HG02571 (cell line): ENCODE data around the gene USH1G.
"Not testable (repeated sequence)": the region's sequence is repeated elsewhere in the genome, so short reads cannot be mapped to it uniquely, and the experiment has no call there.

Experiments used
- ATAC-seq: cut with Tn5 transposase; IDR thresholded peaks from one replicate; pipeline ENCODE4 v1.9.1; 2021; ENCODE audit warnings: mild to moderate bottlenecking, moderate library complexity; ENCODE audit not compliant: unreplicated experiment

The USH1G gene

DNA sequence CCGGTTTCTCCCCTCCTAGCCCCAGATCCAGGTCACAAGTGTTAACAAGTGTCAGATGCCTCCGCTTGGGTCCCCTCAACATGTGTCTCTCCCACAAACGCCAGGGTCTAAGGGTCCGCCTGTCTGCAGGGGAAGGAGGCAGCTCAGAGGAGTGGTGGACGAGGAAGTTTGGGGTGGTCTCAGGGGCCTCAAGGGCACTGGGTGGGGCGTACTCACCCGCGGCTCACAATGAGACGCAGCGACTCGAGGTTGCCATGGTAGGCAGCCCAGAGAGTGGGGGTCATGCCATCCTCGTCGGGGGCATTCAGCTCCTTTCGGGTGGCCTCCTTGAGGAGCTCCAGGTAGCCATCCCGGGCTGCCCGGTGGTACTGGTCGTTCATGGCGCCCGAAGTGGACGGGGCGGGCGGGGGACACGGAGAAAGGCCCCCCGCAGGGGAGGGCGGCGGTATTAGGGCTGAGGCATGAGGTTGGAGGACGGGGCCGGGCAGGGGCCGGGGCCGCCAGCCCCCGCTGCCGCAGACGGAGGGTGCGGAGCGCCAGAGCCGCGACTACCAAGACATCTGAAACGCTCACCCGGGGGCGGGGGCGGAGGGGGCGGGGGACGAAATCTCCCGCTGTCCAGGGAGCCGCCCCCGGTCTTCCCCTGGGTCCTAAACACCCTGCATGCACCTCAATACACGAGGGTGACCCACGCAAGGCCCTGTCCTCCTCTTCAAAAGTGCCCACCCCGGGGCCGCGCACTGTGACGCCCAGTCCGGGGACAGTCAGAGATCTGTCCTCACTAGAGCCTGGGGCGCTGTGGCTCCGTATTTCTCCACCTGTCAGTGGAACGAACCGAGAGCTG, at the start of gene USH1G:
TSS of gene USH1G (minus strand) at position 562 of the 844 bp plus-strand sequence. CDS start at position 380, 182 bp downstream.
- ATAC-seq = no peak

- no peak for ATAC-seq
These were observed 49.3 kb upstream of the USH1G start, which contains the start of gene HID1 for GRCh38 chr17:74972107-74972972. Gene HID1 (minus strand): TSS chr17:74972759. CDS start chr17:74972656, 103 bp downstream.

- ATAC-seq = no peak
These were observed 48.7 kb upstream of the USH1G start for GRCh38 chr17:74971842-74972106.

DNA sequence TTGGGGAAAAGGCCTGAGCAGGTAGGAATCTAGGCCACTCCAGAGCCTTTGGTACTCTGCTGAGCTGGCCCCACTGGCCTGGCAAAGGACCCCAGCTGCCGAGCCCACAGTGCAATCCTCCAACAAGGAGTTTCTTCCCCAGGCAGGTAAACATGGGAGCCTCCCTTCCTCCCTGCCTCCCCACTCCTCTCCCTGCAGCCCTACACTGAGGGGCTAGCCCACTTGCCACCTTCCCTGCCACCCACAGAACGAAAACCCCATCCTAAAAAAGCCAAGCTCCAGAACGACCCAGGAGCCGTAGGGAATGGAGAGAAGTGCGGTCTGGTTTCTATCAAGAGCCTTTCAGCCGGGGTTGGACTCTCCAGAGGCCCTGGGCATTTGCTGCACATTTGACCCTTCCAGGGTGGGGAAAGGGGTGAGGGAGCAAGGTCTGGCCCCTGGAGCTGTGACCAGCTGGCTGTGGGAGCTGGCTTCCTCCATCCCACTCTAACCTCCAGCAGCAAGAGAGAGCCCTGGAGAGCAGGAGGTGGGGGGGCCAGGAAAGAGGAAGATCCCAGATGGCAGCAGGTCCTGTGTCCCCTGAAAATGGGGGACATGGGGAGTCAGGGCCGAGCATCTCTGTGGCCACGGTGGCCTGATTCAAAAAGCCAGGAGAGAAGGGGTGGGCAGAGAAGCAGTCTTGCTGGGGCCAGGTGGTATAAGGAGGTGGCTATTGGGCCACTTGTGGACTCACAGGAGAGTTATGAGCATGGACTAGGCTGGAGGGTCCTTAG, 48.2 kb upstream of the USH1G start:
- no peak for ATAC-seq

- no peak for ATAC-seq
These were observed 47.3 kb upstream of the USH1G start for GRCh38 chr17:74970395-74970794.

DNA sequence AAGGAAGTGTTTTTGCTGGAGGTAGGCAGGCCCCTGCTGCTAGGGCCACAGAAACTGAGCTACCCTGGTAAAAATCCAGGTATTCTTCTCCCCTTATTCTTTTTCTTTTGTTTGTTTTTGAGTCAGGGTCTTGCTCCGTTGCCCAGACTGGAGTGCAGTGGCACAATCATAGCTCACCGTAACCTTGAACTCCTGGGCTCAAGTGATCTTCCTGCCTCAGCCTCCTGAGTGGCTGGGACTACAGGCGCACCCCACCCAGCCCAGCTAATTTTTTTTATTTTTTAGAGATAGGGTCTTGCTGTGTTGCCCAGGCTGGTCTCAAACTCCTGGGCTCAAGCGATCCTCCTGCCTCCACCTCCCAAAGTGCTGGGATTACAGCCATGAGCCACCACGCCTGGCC, 46.4 kb upstream of the USH1G start:
- ATAC-seq = not testable (repeated sequence)

DNA sequence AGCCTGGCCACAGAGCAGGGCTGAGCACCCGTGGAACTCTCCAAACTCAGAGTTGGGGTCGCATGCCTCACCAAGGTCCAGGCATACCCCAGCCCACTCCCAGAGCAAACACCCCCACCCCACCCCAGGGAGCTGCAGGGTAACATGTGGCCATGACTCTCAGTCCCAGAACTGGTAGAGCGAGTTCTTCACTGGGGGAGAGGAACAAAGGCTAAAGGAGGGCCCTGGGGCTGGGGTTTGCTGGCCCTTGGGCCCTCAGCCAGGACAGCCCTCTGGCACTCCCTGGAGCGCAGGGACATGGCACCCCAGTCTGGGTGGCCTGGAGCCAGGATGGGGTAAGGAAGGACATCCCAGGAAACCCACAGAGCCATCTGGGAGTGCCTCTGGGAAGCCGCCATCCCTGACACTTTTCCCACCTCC, 45.3 kb upstream of the USH1G start:
- no peak for ATAC-seq

DNA sequence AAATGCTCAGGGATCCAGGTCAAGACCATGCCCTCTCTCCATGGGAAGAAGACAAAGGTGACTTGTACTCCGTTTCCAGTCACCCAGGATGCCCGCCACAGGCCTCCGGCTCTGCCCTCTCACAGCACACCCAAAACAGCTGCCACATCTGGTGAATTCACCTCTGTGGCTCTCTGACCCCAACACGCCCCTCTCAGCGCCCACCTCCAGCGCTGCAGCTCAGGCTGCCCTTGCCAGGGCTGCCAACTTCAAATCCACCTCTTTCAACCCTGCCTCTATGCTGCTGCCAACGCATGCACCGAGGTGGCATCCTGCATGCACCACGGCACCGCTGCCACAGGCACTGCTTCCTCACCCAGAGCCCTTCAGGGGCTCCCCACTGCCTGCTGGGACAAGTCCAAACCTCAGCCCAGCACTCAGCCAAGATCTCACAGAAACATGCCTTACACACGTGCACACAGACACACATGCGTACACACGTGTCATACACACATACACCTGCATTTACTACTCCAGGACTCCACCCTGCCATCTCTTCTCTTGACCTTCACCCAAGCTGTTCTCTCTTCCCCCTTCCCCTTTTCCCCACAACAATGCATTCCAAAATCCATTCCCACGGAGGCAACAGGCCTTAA, 42.0 kb upstream of the USH1G start:
- ATAC-seq = no peak

DNA sequence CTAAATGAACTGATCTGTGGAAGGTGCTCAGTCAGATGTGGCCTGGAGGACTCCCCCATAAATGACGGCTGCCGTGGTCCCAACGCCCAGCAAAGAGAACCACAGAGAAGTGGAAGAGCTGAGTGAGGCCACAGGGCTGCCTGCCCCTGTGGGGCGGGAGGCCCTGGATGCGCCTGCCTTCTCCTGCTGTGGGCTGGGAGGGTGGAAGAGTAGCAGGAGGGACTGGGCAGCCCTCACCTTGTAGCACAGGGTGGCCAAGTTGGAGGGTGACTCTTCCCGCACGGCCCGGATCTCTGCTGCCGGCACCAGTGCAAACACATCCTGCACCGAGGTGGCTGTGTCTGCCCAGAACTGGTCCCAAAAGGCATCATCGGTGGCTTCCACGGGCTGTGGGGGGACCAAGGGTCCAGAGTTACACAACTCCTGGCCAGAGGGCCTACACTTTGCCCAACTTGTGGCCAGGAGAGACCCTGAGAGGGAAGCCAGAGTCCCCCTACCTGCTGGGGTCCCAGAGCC, 41.2 kb upstream of the USH1G start:
- ATAC-seq = no peak

DNA sequence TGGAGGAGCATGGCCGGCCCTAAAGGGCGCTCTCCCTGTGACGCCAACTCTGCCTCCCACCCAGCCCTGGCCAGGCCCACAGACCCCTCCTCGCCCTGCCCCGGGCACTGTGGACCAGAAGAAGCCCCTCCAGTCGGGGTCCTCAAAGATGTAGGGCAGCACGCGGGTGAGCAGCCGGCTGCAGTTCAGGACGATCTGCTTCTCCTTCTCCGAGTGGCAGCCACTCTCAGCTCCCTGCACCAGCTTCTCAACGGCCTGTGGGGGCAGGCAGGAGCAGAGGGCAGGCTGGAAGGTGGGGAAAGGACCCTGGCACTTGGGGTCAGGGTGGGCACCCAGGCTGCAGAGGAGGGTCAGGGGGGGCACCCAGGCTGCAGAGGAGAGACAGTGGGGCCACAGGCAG, 40.6 kb upstream of the USH1G start:
- no peak for ATAC-seq

DNA sequence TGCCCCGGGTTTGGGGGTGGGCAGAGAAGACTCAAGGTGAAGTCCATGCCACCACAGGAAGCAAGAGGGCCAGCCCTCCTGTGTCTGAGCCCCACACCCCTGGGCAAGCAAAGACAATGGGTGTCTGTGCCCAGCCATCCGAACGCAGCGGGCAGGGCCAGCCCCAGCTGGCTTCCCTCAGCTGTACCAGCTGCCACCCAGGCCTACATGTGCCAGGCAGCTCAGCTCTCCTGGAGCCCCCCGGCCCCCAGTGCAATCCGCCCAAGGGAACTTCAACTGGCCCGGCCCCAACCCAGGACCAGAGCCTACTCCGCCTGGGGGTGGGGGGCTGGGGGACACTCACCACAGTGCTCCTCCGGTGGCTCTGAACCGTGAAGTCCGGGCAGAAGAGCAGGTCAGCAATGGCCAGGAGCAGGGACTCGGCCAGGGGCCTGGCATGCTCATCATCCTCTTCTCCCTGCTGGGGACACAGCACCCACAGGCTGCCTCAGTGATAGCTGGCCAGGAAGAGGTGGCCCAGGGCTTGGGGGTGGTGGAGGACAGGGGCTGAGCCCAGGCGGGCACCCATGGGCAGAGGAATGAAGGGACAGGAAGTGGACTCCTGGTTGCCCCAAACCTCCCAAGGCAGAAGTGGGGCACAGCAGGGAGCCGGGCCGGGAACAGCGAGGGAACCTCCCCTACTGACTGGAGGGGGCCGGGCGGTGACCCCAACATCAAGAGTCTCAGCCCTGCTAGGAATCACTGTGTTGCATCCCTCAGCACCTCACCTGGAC, 39.8 kb upstream of the USH1G start:
- no peak for ATAC-seq

DNA sequence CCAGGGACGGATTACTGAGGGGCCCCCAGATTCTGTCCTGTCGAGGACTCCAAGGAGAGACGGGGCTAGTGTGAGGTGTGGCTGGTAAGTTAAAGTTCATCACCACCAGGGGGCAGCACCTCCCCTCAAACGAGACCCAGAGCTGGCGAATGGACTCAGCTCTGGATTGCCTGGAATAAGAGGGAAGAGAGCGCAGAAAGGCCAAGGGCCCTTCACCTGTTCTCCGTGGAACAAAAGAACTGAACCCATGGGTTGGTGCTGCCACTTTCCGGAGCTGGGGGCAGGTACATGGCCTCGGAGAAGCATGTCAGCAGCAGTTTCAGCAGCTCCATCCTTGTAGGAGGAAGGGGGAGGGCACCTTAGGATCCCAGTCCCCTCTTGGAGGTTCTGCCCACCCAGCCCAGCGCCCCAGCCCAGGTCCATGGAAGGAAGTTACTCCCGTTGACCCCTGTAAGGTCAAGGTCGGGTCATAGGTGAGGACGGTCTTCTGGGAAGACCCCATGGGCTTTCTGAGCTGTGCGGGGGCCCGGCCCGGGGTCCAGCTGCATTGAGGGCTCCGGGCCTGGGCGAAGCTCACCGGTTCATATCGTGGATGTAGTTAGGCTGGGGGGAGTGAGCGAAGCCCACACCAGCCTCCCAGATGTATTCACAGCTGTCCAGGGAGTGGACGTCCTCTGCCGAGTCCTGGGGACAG, 38.7 kb upstream of the USH1G start:
- no peak for ATAC-seq

DNA sequence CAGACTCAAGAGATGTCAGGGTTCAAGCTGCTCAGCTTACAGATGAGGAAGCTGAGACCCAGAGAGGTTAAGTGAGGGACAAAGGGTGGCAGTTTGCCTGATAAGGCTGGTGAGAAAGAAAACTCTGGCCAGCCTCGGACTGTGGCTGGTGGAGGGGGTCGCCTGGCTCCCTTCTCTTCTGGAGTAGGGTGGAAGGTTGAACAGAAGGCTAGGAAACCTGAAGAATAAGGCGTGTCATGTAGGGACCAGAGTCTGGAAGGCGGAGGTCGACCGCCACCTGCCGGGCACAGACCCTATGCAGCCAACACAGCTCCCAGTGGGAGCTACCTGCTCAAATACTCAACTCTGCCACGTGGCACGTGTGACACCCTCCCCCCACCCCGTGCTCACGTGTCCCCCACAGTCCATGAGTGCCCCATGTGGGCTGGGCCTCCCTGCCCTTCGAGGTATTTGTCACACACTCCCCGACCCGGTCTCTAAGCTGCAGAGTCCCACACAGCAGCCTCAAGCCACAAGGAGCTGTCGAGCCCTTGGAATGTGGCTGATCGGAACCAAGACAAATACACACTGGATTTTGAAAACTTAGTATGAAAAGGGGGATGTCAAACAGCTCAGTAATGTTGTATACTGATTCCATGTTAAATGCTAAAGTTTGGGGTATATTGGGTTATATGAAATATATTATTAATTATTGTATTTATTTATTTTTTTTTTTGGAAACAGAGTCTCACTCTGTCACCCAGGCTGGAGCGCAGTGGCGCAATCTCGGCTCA, 37.7 kb upstream of the USH1G start:
- no peak for ATAC-seq

DNA sequence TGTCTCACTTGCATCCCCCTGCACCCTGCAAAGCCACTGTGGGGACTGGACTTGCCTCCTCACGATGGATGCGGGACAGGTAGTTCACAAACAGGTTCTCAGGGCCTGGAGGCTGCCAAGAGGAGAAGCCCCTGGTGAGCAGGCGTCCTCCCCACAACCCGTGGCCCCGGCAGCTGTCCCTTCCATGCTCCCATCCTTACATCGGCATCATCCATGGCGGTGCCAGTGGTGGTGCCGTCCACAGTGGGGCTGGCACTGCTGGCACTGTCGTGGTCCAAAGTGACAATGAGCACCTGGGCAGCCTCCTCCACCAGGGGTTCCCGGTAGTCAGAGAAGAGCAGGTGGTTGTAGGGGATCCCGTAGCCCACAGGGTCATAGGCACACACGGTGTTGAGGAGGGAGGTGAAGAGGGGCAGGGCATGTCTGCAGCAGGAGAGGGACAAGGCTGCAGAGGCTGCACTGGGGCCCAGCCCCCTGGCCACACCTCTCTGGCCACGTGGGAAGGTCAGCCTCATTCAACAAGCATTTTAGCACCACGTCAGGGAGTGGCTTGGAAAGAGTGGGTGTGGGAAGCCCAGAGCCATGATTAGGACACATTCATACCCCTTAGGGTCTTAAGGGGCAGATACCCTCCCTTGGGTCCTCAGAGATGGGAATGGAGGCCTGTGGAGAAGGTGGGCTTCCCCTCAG, 36.9 kb upstream of the USH1G start:
- ATAC-seq = no peak

DNA sequence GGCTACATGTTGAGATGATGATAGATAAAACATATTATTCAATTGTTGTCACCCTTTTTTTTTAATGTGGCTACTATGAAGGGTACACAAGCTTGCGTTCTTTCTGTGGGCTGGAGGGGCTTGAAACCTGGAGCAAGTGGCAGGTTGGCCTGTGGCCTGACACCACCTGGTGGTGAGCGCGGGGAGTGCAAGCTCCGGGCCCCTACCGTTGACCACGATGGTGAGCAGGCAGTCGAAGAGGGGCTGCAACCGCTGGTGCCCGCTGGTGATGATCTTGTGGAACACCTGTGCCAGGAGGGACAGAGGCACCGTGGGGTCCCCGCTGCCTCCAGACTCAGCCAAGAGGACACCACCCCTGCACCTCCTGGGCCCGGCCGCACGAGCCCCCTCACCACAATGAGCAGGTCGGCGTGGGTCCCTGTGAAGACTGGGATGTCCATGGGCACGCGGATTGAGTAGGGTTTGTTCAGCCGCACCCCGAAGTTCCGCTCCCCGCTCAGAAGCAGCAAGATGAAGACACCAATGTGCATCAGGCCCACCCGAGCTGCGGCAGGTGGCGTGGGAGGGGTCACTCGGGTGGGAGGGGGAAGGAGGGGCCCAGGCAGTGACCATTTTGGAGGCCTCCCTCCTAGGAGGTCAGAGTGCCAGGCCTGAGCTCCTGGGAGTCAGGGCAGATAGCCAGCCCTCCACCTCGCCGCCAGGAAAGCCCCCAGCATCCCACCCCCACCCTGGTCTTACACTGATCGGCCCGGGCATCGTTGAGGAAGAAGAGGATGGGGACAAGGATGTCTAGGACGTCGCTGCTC, 35.1 kb upstream of the USH1G start:
- no peak for ATAC-seq

GRCh38 chr17:74956093-74956492, 33.0 kb upstream of the USH1G start:
- ATAC-seq = no peak
